Measurements from ENCODE around the gene ATP11A. TPM values are rescaled to one million over a fixed set of nuclear protein-coding genes. Genes with fewer than 3 reads are reported as not detected.

The ATP11A gene
- total and polyA plus RNA-seq, 2 donors (not counting 3 experiments of a cell fraction or from before 2014, with no cell fraction given) = 16.5 to 88.1 TPM

- DNase-seq (ENCODE audit: low read depth, low spot score) (no peak), FAIRE-seq (no peak)
- Histone ChIP-seq H2AFZ (ENCODE audit: low read depth, low read length) (no peak overlapping the region), H3K4me1 (ENCODE audit: control insufficient read depth, extremely low read depth, insufficient read depth, low read length) (peaks cover 27% of the 10 kb centered on the region), H3K9ac (replicated peaks; ENCODE audit: extremely low read depth, insufficient read depth, low read length) (peak overlapping the region; percentile 36), H3K9me1 (replicated peaks; ENCODE audit: control insufficient read depth, extremely low read depth, insufficient read depth, low read length) (no peaks in the 10 kb centered on the region), H3K27ac (ENCODE audit: insufficient read depth, low read depth, low read length) (peak overlapping the region; percentile 91), H3K4me2 (ENCODE audit: insufficient read depth, low read length) (no peak overlapping the region), H3K27me3 (ENCODE audit: control insufficient read depth in 2 of 2, insufficient read depth in 2 of 2, low read length in 2 of 2) (no peaks in the 10 kb centered on the region), H3K79me2 (ENCODE audit: control insufficient read depth, insufficient read depth, low read length) (peaks cover 24% of the 10 kb centered on the region), H3K9me3 (replicated peaks; ENCODE audit: control insufficient read depth, insufficient read depth, low read length) (no peaks in the 10 kb centered on the region), H4K20me1 (replicated peaks; ENCODE audit: control insufficient read depth, extremely low read depth, insufficient read depth, low read length) (no peaks in the 10 kb centered on the region), H3K4me3 (replicated peaks in 1 of 3; ENCODE audit: insufficient read depth in 1 of 3, low read depth in 1 of 3, low read length in 3 of 3) (no peak overlapping the region), H3K36me3 (ENCODE audit: control insufficient read depth in 2 of 2, extremely low read depth in 1 of 2, insufficient read depth in 2 of 2, low read length in 2 of 2) (no peaks in the 10 kb centered on the region)
- no peak for TF ChIP-seq MYC (IDR thresholded peaks at IDR 0.05; ENCODE audit: low read depth, low read length)
- TF ChIP-seq GATA2 (IDR thresholded peaks at IDR 0.05; ENCODE audit: insufficient read depth, insufficient read length, low read depth, low read length) = no peak
- no peak for TF ChIP-seq MAX (IDR thresholded peaks at IDR 0.05; ENCODE audit: insufficient read depth, insufficient read length)
- ChIA-PET CTCF (interaction anchor here (1.0 to 1.3 kb wide), 3 partner anchors 7 to 72 kb away, joined by 3 to 6 read pairs (median 3); no protein-coding TSS in a partner anchor), POLR2A (interaction anchor here (0.9 kb wide), 1 partner anchor 21 kb away, joined by 3 read pairs; no protein-coding TSS in a partner anchor)
- TSS peak; percentile 66 for BruUV-seq (replicated peaks)
- dilution Hi-C loops (cut with MboI; ENCODE audit: extremely low pct_ligation_motif_present, low sequenced_read_pairs) (no loop called here), intact Hi-C loops (cut with micrococcal nuclease) (loop anchor here (5.0 kb wide), 1 partner anchor 70 kb away; no protein-coding TSS in a partner anchor)
Observed at GRCh38 chr13:112712451-112713207, 22.8 kb downstream of the ATP11A start.

- Histone ChIP-seq H3K27ac (ENCODE audit: insufficient read depth, low read depth, low read length) (no peak overlapping the region), H3K9ac (replicated peaks; ENCODE audit: extremely low read depth, insufficient read depth, low read length) (no peak overlapping the region), H3K4me2 (ENCODE audit: insufficient read depth, low read length) (no peak overlapping the region), H2AFZ (ENCODE audit: low read depth, low read length) (no peak overlapping the region), H3K27me3 (ENCODE audit: control insufficient read depth in 2 of 2, insufficient read depth in 2 of 2, low read length in 2 of 2) (no peaks in the 10 kb centered on the region), H3K79me2 (ENCODE audit: control insufficient read depth, insufficient read depth, low read length) (peaks cover 21% of the 10 kb centered on the region), H3K9me1 (replicated peaks; ENCODE audit: control insufficient read depth, extremely low read depth, insufficient read depth, low read length) (no peaks in the 10 kb centered on the region), H3K4me3 (replicated peaks in 1 of 3; ENCODE audit: insufficient read depth in 1 of 3, low read depth in 1 of 3, low read length in 3 of 3) (no peak overlapping the region), H3K36me3 (ENCODE audit: control insufficient read depth in 2 of 2, extremely low read depth in 1 of 2, insufficient read depth in 2 of 2, low read length in 2 of 2) (no peaks in the 10 kb centered on the region), H3K9me3 (replicated peaks; ENCODE audit: control insufficient read depth, insufficient read depth, low read length) (no peaks in the 10 kb centered on the region), H3K4me1 (ENCODE audit: control insufficient read depth, extremely low read depth, insufficient read depth, low read length) (peaks cover 27% of the 10 kb centered on the region), H4K20me1 (replicated peaks; ENCODE audit: control insufficient read depth, extremely low read depth, insufficient read depth, low read length) (no peaks in the 10 kb centered on the region)
- no TSS peak for BruUV-seq (replicated peaks)
- POLR2A ChIA-PET = no interaction called here
- TF ChIP-seq CTCF (IDR thresholded peaks at IDR 0.05; ENCODE audit: extremely low read depth in 1 of 2, insufficient read depth in 1 of 2, low read depth in 1 of 2, low read length in 2 of 2) = no peak
- DNase-seq (ENCODE audit: low read depth, low spot score) (no peak), FAIRE-seq (peak; percentile 24)
- CTCF ChIA-PET = interaction anchor here (1.1 kb wide), 1 partner anchor 19 kb away, joined by 4 read pairs; no protein-coding TSS in a partner anchor
- dilution Hi-C loops (cut with MboI; ENCODE audit: extremely low pct_ligation_motif_present, low sequenced_read_pairs) (no loop called here), intact Hi-C loops (cut with micrococcal nuclease) (loop anchor here (5.0 kb wide), 1 partner anchor 69 kb away; no protein-coding TSS in a partner anchor)
Observed at GRCh38 chr13:112713517-112714253, 23.8 kb downstream of the ATP11A start.

All from endothelial cell of umbilical vein (primary cell).